Karpas-422 (cell line): Measurements from ENCODE around the gene CRIM1. TPM values are rescaled to one million over a fixed set of nuclear protein-coding genes. Genes with fewer than 3 reads are reported as not detected.

Experiments used
- DNase-seq: peaks from one replicate; pipeline ENCODE4 v3.0.0-alpha.2; 2015
- H2AFZ ChIP-seq: fragments of 200-600 bp; sonication (generic); 2 replicates; pipeline ENCODE4 v1.6.1; 2014; ENCODE audit warnings: antibody characterized with exemption, low read length, mixed read lengths
- H3K27ac ChIP-seq: fragments of 200-600 bp; sonication (generic); 2 replicates; pipeline ENCODE4 v1.5.1; 2014; ENCODE audit warnings: mild to moderate bottlenecking, low read length, moderate library complexity
- H3K27me3 ChIP-seq: fragments of 200-600 bp; sonication (generic); 2 replicates; pipeline ENCODE4 v1.6.1; 2014; ENCODE audit warnings: low read length, mixed read lengths
- H3K36me3 ChIP-seq: fragments of 200-600 bp; sonication (generic); 2 replicates; pipeline ENCODE4 v1.6.1; 2014; ENCODE audit warnings: low read length, mixed read lengths; ENCODE audit not compliant: insufficient read depth
- H3K4me1 ChIP-seq: fragments of 200-600 bp; sonication (generic); 2 replicates; pipeline ENCODE4 v1.6.1; 2014; ENCODE audit warnings: mild to moderate bottlenecking, low read length, mixed read lengths
- H3K4me2 ChIP-seq: fragments of 200-600 bp; sonication (generic); 2 replicates; pipeline ENCODE4 v1.6.1; 2014; ENCODE audit warnings: low read length, low read depth, mild to moderate bottlenecking; ENCODE audit not compliant: poor library complexity, severe bottlenecking
- H3K4me3 ChIP-seq: fragments of 200-600 bp; sonication (generic); 2 replicates; pipeline ENCODE4 v1.5.1; 2014; ENCODE audit warnings: mild to moderate bottlenecking, antibody characterized with exemption, low read length, mixed read lengths
- H3K79me2 ChIP-seq: fragments of 200-600 bp; sonication (generic); 2 replicates; pipeline ENCODE4 v1.6.1; 2014; ENCODE audit warnings: mild to moderate bottlenecking, low read length, mixed read lengths
- H3K9ac ChIP-seq: fragments of 200-600 bp; sonication (generic); 2 replicates; pipeline ENCODE4 v1.6.0; 2014; ENCODE audit warnings: low read length
- H3K9me2 ChIP-seq: fragments of 200-600 bp; sonication (generic), shearing (Covaris generic); replicated peaks from 2 replicates; pipeline ENCODE4 v1.6.0; 2014; ENCODE audit warnings: mild to moderate bottlenecking, low read length, moderate library complexity; ENCODE audit not compliant: insufficient read depth
- H3K9me3 ChIP-seq: fragments of 300-700, 200-600 bp; sonication (generic); 2 replicates; pipeline ENCODE4 v1.6.1; 2014; ENCODE audit warnings: low read length, mixed read lengths
- H4K20me1 ChIP-seq: fragments of 200-600 bp; sonication (generic); 2 replicates; pipeline ENCODE4 v1.6.1; 2014; ENCODE audit warnings: mild to moderate bottlenecking, antibody characterized with exemption, low read length, low read depth; ENCODE audit not compliant: insufficient read depth
- total RNA-seq: library from RNA; depleted of rRNA; stranded (reverse); fragments of >200 nt; shearing (Covaris generic); gene quantifications from 2 replicates; pipeline ENCODE4 v1.2.3, GENCODE V29; 2014; ENCODE audit warnings: low replicate concordance

Gene CRIM1
- total RNA-seq, 1 experiment from 2014 or later, result not detected

- Histone ChIP-seq H3K36me3 (no peaks in the 10 kb centered on the region), H3K4me3 (no peak overlapping the region), H3K9me2 (no peaks in the 10 kb centered on the region), H3K4me2 (no peak overlapping the region), H3K9ac (no peak overlapping the region), H3K9me3 (peaks cover 13% of the 10 kb centered on the region), H3K79me2 (no peaks in the 10 kb centered on the region), H4K20me1 (no peaks in the 10 kb centered on the region), H2AFZ (no peak overlapping the region), H3K27me3 (0 out of 2 replicates have a peak, but pooled peaks cover 6% of the 10 kb centered on the region), H3K27ac (no peak overlapping the region), H3K4me1 (no peaks in the 10 kb centered on the region)
- DNase-seq, result no peak
These were observed 125.1 kb downstream of the CRIM1 start for GRCh38 chr2:36480636-36481035.

- Histone ChIP-seq H3K36me3 (no peaks in the 10 kb centered on the region), H3K27me3 (0 out of 2 replicates have a peak, but pooled peaks cover 5% of the 10 kb centered on the region), H3K9me3 (peaks cover 3% of the 10 kb centered on the region), H3K4me1 (no peaks in the 10 kb centered on the region), H3K9ac (no peak overlapping the region), H3K9me2 (no peaks in the 10 kb centered on the region), H3K4me2 (no peak overlapping the region), H4K20me1 (no peaks in the 10 kb centered on the region), H3K79me2 (no peaks in the 10 kb centered on the region), H3K4me3 (no peak overlapping the region), H3K27ac (no peak overlapping the region), H2AFZ (no peak overlapping the region)
- no peak for DNase-seq
These were observed 126.1 kb downstream of the CRIM1 start for GRCh38 chr2:36481709-36482108.

GRCh38 chr2:36482576-36483214 is 127.1 kb downstream of the CRIM1 start:
- H3K9ac ChIP-seq, result no peak overlapping the region
- no peaks in the 10 kb centered on the region for H3K79me2 ChIP-seq
- H3K4me1 ChIP-seq, result no peaks in the 10 kb centered on the region
- H3K27me3 ChIP-seq, result no peaks in the 10 kb centered on the region
- H3K9me3 ChIP-seq, result no peaks in the 10 kb centered on the region
- no peak overlapping the region for H3K4me2 ChIP-seq
- H3K4me3 ChIP-seq, result no peak overlapping the region
- H2AFZ ChIP-seq, result no peak overlapping the region
- H3K36me3 ChIP-seq, result no peaks in the 10 kb centered on the region
- no peaks in the 10 kb centered on the region for H4K20me1 ChIP-seq
- H3K27ac ChIP-seq, result no peak overlapping the region
- no peaks in the 10 kb centered on the region for H3K9me2 ChIP-seq
- no peak for DNase-seq

- no peak overlapping the region for H3K4me3 ChIP-seq
- no peak overlapping the region for H3K9ac ChIP-seq
- no peaks in the 10 kb centered on the region for H3K79me2 ChIP-seq
- no peaks in the 10 kb centered on the region for H4K20me1 ChIP-seq
- H3K9me2 ChIP-seq, result no peaks in the 10 kb centered on the region
- no peak overlapping the region for H3K27ac ChIP-seq
- no peak for DNase-seq
- H2AFZ ChIP-seq, result no peak overlapping the region
- no peaks in the 10 kb centered on the region for H3K9me3 ChIP-seq
- H3K4me2 ChIP-seq, result no peak overlapping the region
- no peaks in the 10 kb centered on the region for H3K4me1 ChIP-seq
- H3K27me3 ChIP-seq, result no peaks in the 10 kb centered on the region
- H3K36me3 ChIP-seq, result no peaks in the 10 kb centered on the region
These were observed 127.7 kb downstream of the CRIM1 start for GRCh38 chr2:36483290-36483689.

- Histone ChIP-seq H2AFZ (no peak overlapping the region), H3K36me3 (no peaks in the 10 kb centered on the region), H3K27me3 (no peaks in the 10 kb centered on the region), H3K4me1 (no peaks in the 10 kb centered on the region), H3K79me2 (no peaks in the 10 kb centered on the region), H3K4me3 (no peak overlapping the region), H3K4me2 (no peak overlapping the region), H3K9ac (no peak overlapping the region), H4K20me1 (no peaks in the 10 kb centered on the region), H3K27ac (no peak overlapping the region), H3K9me3 (no peaks in the 10 kb centered on the region), H3K9me2 (no peaks in the 10 kb centered on the region)
- DNase-seq, result no peak
These were observed 128.9 kb downstream of the CRIM1 start for GRCh38 chr2:36484454-36484853.

- DNase-seq, result no peak
- H3K9ac ChIP-seq, result no peak overlapping the region
- H3K27me3 ChIP-seq, result no peaks in the 10 kb centered on the region
- no peak overlapping the region for H3K4me3 ChIP-seq
- no peaks in the 10 kb centered on the region for H4K20me1 ChIP-seq
- H3K9me3 ChIP-seq, result no peaks in the 10 kb centered on the region
- H3K27ac ChIP-seq, result no peak overlapping the region
- no peaks in the 10 kb centered on the region for H3K79me2 ChIP-seq
- no peaks in the 10 kb centered on the region for H3K4me1 ChIP-seq
- no peaks in the 10 kb centered on the region for H3K9me2 ChIP-seq
- no peaks in the 10 kb centered on the region for H3K36me3 ChIP-seq
- no peak overlapping the region for H3K4me2 ChIP-seq
- no peak overlapping the region for H2AFZ ChIP-seq
These were observed 129.9 kb downstream of the CRIM1 start for GRCh38 chr2:36485521-36485920.

GRCh38 chr2:36486521-36487044 is 131.0 kb downstream of the CRIM1 start:
- no peak overlapping the region for H2AFZ ChIP-seq
- DNase-seq, result no peak
- no peak overlapping the region for H3K27ac ChIP-seq
- no peak overlapping the region for H3K4me2 ChIP-seq
- H3K79me2 ChIP-seq, result no peaks in the 10 kb centered on the region
- H3K27me3 ChIP-seq, result no peaks in the 10 kb centered on the region
- H4K20me1 ChIP-seq, result no peaks in the 10 kb centered on the region
- no peaks in the 10 kb centered on the region for H3K36me3 ChIP-seq
- no peaks in the 10 kb centered on the region for H3K9me3 ChIP-seq
- H3K4me1 ChIP-seq, result no peaks in the 10 kb centered on the region
- H3K4me3 ChIP-seq, result no peak overlapping the region
- no peaks in the 10 kb centered on the region for H3K9me2 ChIP-seq
- no peak overlapping the region for H3K9ac ChIP-seq

- no peaks in the 10 kb centered on the region for H3K79me2 ChIP-seq
- H3K36me3 ChIP-seq, result no peaks in the 10 kb centered on the region
- no peak overlapping the region for H3K9ac ChIP-seq
- no peak overlapping the region for H3K4me2 ChIP-seq
- H3K4me1 ChIP-seq, result no peaks in the 10 kb centered on the region
- no peak overlapping the region for H3K27ac ChIP-seq
- H3K9me2 ChIP-seq, result no peaks in the 10 kb centered on the region
- no peaks in the 10 kb centered on the region for H3K9me3 ChIP-seq
- H3K27me3 ChIP-seq, result no peaks in the 10 kb centered on the region
- DNase-seq, result no peak
- no peak overlapping the region for H3K4me3 ChIP-seq
- H4K20me1 ChIP-seq, result no peaks in the 10 kb centered on the region
- H2AFZ ChIP-seq, result no peak overlapping the region
These were observed 132.4 kb downstream of the CRIM1 start for GRCh38 chr2:36487947-36488346.
